NCI-H1417 treated with DMSO at 0.1 percent for 48 hours (cell line): Measurements from ENCODE around the gene KIFC1.

Experiments
- DNase-seq: peaks from one replicate; lab custom pipeline; 2025; lab: John Stamatoyannopoulos, UW

Gene KIFC1

GRCh38 chr6:33411632-33412005 is 20.0 kb downstream of the KIFC1 start:
- no peak for DNase-seq

GRCh38 chr6:33412140-33413009 is 20.8 kb downstream of the KIFC1 start:
- no peak for DNase-seq

- DNase-seq, result no peak
Observed at GRCh38 chr6:33413241-33414120, 21.9 kb downstream of the KIFC1 start.

- DNase-seq, result no peak
Observed at GRCh38 chr6:33414592-33415271, 23.1 kb downstream of the KIFC1 start.

- DNase-seq, result no peak
Observed at GRCh38 chr6:33415831-33416230, 24.2 kb downstream of the KIFC1 start.

- DNase-seq, result no peak
Observed at GRCh38 chr6:33416386-33417127, 24.9 kb downstream of the KIFC1 start.

GRCh38 chr6:33417128-33417902 is 25.7 kb downstream of the KIFC1 start:
- DNase-seq, result no peak

- peak; percentile 95 for DNase-seq
Observed at GRCh38 chr6:33417903-33418689, 26.5 kb downstream of the KIFC1 start, which contains the start of gene CUTA. CUTA (minus strand) TSS chr6:33418107; CDS start chr6:33418000, 107 bp downstream.

GRCh38 chr6:33418690-33419291 is 27.2 kb downstream of the KIFC1 start:
- no peak for DNase-seq

- DNase-seq, result no peak
Observed at GRCh38 chr6:33419580-33420490, 28.2 kb downstream of the KIFC1 start, which contains the start of gene SYNGAP1. SYNGAP1 (plus strand) TSS chr6:33420065; CDS start chr6:33420265, 200 bp downstream.

GRCh38 chr6:33420491-33421343 is 29.1 kb downstream of the KIFC1 start:
- no peak for DNase-seq

GRCh38 chr6:33421344-33421643 is 29.7 kb downstream of the KIFC1 start:
- no peak for DNase-seq

- DNase-seq, result no peak
Observed at GRCh38 chr6:33423777-33424176, 32.2 kb downstream of the KIFC1 start.

GRCh38 chr6:33424855-33425667 is 33.4 kb downstream of the KIFC1 start:
- DNase-seq, result no peak

- no peak for DNase-seq
Observed at GRCh38 chr6:33425668-33426577, 34.3 kb downstream of the KIFC1 start.
